ENCODE data around the gene AKAP13. TPM values are rescaled to one million over a fixed set of nuclear protein-coding genes. Genes with fewer than 3 reads are reported as not detected.

The AKAP13 gene
- polyA plus RNA-seq, 2 of the 4 experiments (the other 2 are of a cell fraction), result 20.4 to 28.8 TPM

DNA sequence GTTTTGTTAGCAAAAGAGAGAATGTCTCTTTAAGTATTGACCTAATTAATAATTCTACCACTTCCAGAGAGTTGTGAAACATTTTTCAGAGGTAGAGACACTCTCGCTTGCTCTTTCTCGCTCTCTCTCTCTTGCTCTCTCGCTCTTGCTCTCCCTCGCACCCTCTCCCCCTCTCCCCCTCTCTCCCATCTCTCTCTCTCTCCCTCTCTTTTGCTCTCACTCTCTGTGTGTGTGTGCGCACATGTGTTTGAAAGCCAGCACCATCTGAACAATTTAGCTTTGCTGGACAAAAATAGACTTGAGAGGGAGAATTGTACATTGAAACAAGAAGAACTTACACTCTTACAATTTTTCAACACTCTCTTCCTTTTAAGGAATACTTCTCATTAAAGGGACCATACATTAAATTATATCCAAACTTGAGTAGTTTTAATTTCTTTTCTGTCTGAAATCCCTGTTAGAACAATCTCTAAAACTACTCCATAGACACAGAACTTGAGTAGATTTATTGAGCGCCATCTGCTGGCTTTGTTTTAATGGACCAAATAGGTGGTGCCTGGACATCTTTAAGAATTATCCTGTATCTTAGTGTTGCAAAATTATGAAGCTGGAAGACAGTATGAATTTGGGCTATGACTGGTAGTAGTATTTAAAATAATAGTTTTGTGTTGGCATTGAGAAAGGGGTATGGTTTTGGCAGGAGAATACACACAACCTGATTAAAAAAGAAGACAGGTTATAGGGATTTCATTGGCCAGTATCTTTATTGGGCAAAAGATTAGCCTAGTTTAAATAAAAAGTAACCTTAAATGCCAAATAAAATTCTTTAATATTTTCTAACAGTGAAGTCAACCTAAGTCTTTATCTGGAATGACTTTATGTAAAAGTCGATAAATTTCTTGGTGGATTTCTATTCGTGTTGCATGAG is 124.6 kb downstream of the AKAP13 start:
- TF ChIP-seq CHD4 (IDR thresholded peaks at IDR 0.05; ENCODE audit: borderline replicate concordance), result no peak
- TF ChIP-seq, protein P1, sequence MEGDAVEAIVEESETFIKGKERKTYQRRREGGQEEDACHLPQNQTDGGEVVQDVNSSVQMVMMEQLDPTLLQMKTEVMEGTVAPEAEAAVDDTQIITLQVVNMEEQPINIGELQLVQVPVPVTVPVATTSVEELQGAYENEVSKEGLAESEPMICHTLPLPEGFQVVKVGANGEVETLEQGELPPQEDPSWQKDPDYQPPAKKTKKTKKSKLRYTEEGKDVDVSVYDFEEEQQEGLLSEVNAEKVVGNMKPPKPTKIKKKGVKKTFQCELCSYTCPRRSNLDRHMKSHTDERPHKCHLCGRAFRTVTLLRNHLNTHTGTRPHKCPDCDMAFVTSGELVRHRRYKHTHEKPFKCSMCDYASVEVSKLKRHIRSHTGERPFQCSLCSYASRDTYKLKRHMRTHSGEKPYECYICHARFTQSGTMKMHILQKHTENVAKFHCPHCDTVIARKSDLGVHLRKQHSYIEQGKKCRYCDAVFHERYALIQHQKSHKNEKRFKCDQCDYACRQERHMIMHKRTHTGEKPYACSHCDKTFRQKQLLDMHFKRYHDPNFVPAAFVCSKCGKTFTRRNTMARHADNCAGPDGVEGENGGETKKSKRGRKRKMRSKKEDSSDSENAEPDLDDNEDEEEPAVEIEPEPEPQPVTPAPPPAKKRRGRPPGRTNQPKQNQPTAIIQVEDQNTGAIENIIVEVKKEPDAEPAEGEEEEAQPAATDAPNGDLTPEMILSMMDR (IDR thresholded peaks at IDR 0.05), result peak; percentile 93
- TF ChIP-seq, protein P2, sequence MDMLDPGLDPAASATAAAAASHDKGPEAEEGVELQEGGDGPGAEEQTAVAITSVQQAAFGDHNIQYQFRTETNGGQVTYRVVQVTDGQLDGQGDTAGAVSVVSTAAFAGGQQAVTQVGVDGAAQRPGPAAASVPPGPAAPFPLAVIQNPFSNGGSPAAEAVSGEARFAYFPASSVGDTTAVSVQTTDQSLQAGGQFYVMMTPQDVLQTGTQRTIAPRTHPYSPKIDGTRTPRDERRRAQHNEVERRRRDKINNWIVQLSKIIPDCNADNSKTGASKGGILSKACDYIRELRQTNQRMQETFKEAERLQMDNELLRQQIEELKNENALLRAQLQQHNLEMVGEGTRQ (IDR thresholded peaks at IDR 0.05), result no peak
- TF ChIP-seq ZSCAN20 (CRISPR knock-in tag; IDR thresholded peaks at IDR 0.05), result no peak
- no peak for TF ChIP-seq SREBF2 (IDR thresholded peaks at IDR 0.05)
- TF ChIP-seq KDM5A (IDR thresholded peaks at IDR 0.05), result no peak
- TF ChIP-seq EHMT2 (IDR thresholded peaks at IDR 0.05; ENCODE audit: low read depth), result no peak
- TF ChIP-seq SMC3 (IDR thresholded peaks at IDR 0.05), result peak; percentile 87
- no peak for TF ChIP-seq ESRRA (IDR thresholded peaks at IDR 0.05; ENCODE audit: borderline replicate concordance, low read length)
- no peak for TF ChIP-seq HOXA7 (CRISPR knock-in tag; IDR thresholded peaks at IDR 0.05)
- TF ChIP-seq JUNB (IDR thresholded peaks at IDR 0.05), result no peak
- TF ChIP-seq HOXB5 (CRISPR knock-in tag; IDR thresholded peaks at IDR 0.05), result no peak
- no peak for TF ChIP-seq BHLHE40 (IDR thresholded peaks at IDR 0.05; ENCODE audit: low read depth, low read length)
- no peak for TF ChIP-seq HOXB13 (CRISPR knock-in tag; IDR thresholded peaks at IDR 0.05; ENCODE audit: low read depth)
- no peak for TF ChIP-seq NR3C1 (IDR thresholded peaks at IDR 0.05)
- TF ChIP-seq RAD21 (conservative IDR thresholded peaks at IDR 0.05 in 1 of 2, IDR thresholded peaks at IDR 0.05 in 1 of 2), result peak; percentile 69 to 74
- TF ChIP-seq, protein P3, sequence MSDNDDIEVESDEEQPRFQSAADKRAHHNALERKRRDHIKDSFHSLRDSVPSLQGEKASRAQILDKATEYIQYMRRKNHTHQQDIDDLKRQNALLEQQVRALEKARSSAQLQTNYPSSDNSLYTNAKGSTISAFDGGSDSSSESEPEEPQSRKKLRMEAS (IDR thresholded peaks at IDR 0.05), result no peak
- no peak for TF ChIP-seq CHD2 (IDR thresholded peaks at IDR 0.05; ENCODE audit: low read length, partially characterized antibody)
- no peak for TF ChIP-seq RCOR1 (IDR thresholded peaks at IDR 0.05; ENCODE audit: low read depth, low read length)
- TF ChIP-seq, protein P4, sequence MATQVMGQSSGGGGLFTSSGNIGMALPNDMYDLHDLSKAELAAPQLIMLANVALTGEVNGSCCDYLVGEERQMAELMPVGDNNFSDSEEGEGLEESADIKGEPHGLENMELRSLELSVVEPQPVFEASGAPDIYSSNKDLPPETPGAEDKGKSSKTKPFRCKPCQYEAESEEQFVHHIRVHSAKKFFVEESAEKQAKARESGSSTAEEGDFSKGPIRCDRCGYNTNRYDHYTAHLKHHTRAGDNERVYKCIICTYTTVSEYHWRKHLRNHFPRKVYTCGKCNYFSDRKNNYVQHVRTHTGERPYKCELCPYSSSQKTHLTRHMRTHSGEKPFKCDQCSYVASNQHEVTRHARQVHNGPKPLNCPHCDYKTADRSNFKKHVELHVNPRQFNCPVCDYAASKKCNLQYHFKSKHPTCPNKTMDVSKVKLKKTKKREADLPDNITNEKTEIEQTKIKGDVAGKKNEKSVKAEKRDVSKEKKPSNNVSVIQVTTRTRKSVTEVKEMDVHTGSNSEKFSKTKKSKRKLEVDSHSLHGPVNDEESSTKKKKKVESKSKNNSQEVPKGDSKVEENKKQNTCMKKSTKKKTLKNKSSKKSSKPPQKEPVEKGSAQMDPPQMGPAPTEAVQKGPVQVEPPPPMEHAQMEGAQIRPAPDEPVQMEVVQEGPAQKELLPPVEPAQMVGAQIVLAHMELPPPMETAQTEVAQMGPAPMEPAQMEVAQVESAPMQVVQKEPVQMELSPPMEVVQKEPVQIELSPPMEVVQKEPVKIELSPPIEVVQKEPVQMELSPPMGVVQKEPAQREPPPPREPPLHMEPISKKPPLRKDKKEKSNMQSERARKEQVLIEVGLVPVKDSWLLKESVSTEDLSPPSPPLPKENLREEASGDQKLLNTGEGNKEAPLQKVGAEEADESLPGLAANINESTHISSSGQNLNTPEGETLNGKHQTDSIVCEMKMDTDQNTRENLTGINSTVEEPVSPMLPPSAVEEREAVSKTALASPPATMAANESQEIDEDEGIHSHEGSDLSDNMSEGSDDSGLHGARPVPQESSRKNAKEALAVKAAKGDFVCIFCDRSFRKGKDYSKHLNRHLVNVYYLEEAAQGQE (IDR thresholded peaks at IDR 0.05), result no peak
- TF ChIP-seq CEBPB (IDR thresholded peaks at IDR 0.05), result peak in 1 of 2 experiments; percentile 56; a peak in 1 of 4 replicates
- TF ChIP-seq TP53 (CRISPR knock-in tag; IDR thresholded peaks at IDR 0.05), result no peak
- no peak for TF ChIP-seq KDM1A (IDR thresholded peaks at IDR 0.05; ENCODE audit: low read depth)
- no peak for TF ChIP-seq CBX2 (IDR thresholded peaks at IDR 0.05; ENCODE audit: borderline replicate concordance, low read depth)
- peak; percentile 9 for TF ChIP-seq MAFK (IDR thresholded peaks at IDR 0.05; ENCODE audit: partially characterized antibody)
- no peak for TF ChIP-seq RNF2 (IDR thresholded peaks at IDR 0.05; ENCODE audit: borderline replicate concordance, low read depth)
- Histone ChIP-seq H3K27ac (peak overlapping the region in 1 of 2 experiments; percentile 6; a peak in 1 of 6 replicates), H3K9me3 (no peaks in the 10 kb centered on the region), H3K4me3 (no peak overlapping the region), H3K4me2 (no peak overlapping the region), H3K4me1 (peaks cover 15% of the 10 kb centered on the region; the same call in 2 of the 3 replicates)
- FAIRE-seq (peak; percentile 93), ATAC-seq (peak; percentile 83 to 89; a peak in 4 of 6 replicates), DNase-seq (ENCODE audit: low read depth in 1 of 2, low spot score in 1 of 2) (peak; percentile 49 to 74)
- ChIA-PET POLR2A (no interaction called here), CTCF (interaction anchor here (0.5 to 8.0 kb wide), 49 partner anchors 10 to 804 kb away, joined by 3 to 84 read pairs (median 4); no protein-coding TSS in a partner anchor)
- WGBS (ENCODE audit: missing lambda C conversion rate), result 80% methylated on average over 8 of the region's 8 CpGs
